HL-60 (cell line): Measurements from ENCODE around the gene CCDC85B.

Experiments used
- DNase-seq, 2 experiments: peaks; one replicate each; pipeline ENCODE4 v3.0.0-alpha.2; 2010 to 2020; ENCODE audit warnings: low read depth in 1 of 2, low spot score in 1 of 2
- H3K27ac ChIP-seq: fragments of 250-450 bp; sonication (Bioruptor Pico); replicated peaks from 2 replicates; pipeline ENCODE4 v1.5.1; 2020; ENCODE audit warnings: mild to moderate bottlenecking, moderate library complexity
- H3K27me3 ChIP-seq: fragments of 250-450 bp; sonication (Bioruptor Pico); 2 replicates; pipeline ENCODE4 v1.5.1; 2021; ENCODE audit warnings: mild to moderate bottlenecking, moderate library complexity; ENCODE audit not compliant: insufficient read depth, poor library complexity, severe bottlenecking
- H3K4me3 ChIP-seq: replicated peaks from 2 replicates; pipeline ENCODE4 v1.5.1; 2011; ENCODE audit warnings: mild to moderate bottlenecking, control low read depth, low read length; ENCODE audit not compliant: insufficient read depth
- CTCF ChIP-seq: IDR thresholded peaks from one replicate; pipeline ENCODE4 v1.5.1; 2011; ENCODE audit warnings: low read length, control low read depth, inconsistent platforms; ENCODE audit not compliant: insufficient read depth
- GABPA ChIP-seq: IDR thresholded peaks from 2 replicates; pipeline ENCODE4 v1.6.1; 2012; ENCODE audit warnings: low read depth
- POLR2AphosphoS5 ChIP-seq: IDR thresholded peaks from 2 replicates; pipeline ENCODE4 v1.6.1; 2012; ENCODE audit warnings: low read depth
- REST ChIP-seq: IDR thresholded peaks from 2 replicates; pipeline ENCODE4 v1.6.1; 2012; ENCODE audit warnings: low read depth; ENCODE audit not compliant: insufficient replicate concordance
- SPI1 ChIP-seq: IDR thresholded peaks from 2 replicates; pipeline ENCODE4 v1.6.1; 2012; ENCODE audit warnings: low read depth, mild to moderate bottlenecking, borderline replicate concordance

The CCDC85B gene

GRCh38 chr11:65917077-65917433 is 26.6 kb downstream of the CCDC85B start:
- H3K27me3 ChIP-seq, result no peaks in the 10 kb centered on the region
- H3K4me3 ChIP-seq, result no peak overlapping the region
- DNase-seq, result no peak
- TF ChIP-seq SPI1, result no peak
- no peak overlapping the region for H3K27ac ChIP-seq

GRCh38 chr11:65917434-65918210 is 27.1 kb downstream of the CCDC85B start:
- DNase-seq, result no peak
- H3K27me3 ChIP-seq, result no peaks in the 10 kb centered on the region
- peak overlapping the region; percentile 86 for H3K4me3 ChIP-seq
- TF ChIP-seq REST, result no peak
- no peak for TF ChIP-seq GABPA
- TF ChIP-seq CTCF, result no peak
- no peak for TF ChIP-seq POLR2AphosphoS5
- no peak for TF ChIP-seq SPI1
- H3K27ac ChIP-seq, result peak overlapping the region; percentile 86; the same call in 1 of the 2 replicates

- DNase-seq, result peak in 1 of 2 experiments; percentile 43
- Histone ChIP-seq H3K27me3 (no peaks in the 10 kb centered on the region), H3K27ac (peak within 1 kb of the TSS; percentile 86), H3K4me3 (peak within 1 kb of the TSS; percentile 86)
- TF ChIP-seq POLR2AphosphoS5 (peak; percentile 63; the same call in 1 of the 2 replicates), SPI1 (no peak), CTCF (no peak), GABPA (no peak)
Measured at GRCh38 chr11:65918211-65919140, 28.0 kb downstream of the CCDC85B start, which contains the start of gene C11orf68. TSS of gene C11orf68 (minus strand) at chr11:65919062. CDS start at chr11:65919031, 31 bp downstream.

GRCh38 chr11:65919141-65919572 is 28.7 kb downstream of the CCDC85B start, which contains the start of gene DRAP1:
TSS of gene DRAP1 (plus strand) at chr11:65919426. CDS start at chr11:65919502, 76 bp downstream.
- Histone ChIP-seq H3K27ac (peak within 1 kb of the TSS; percentile 86), H3K27me3 (no peaks in the 10 kb centered on the region), H3K4me3 (peak within 1 kb of the TSS; percentile 86)
- TF ChIP-seq CTCF (no peak), REST (no peak), SPI1 (peak; percentile 14; the same call in 1 of the 2 replicates), POLR2AphosphoS5 (peak; percentile 33), GABPA (peak; percentile 37; the same call in 1 of the 2 replicates)
- peak; percentile 96 to 98 for DNase-seq
